Gastrocnemius medialis (tissue), 4 donors: ENCODE results near the gene MTCL3.

ENCODE experiments used
- ATAC-seq, 2 donors: fragments of 150-250 bp; one replicate each; pipeline ENCODE4 v1.9.1; 2016
- DNase-seq, 2 donors: peaks; one replicate each; pipeline ENCODE4 v3.0.0-alpha.2; 2019
- H3K27ac ChIP-seq, 4 donors: fragments of 200-600 bp; sonication (generic); 1 replicate in 1 of 4; 2 replicates in 3 of 4; pipeline ENCODE4 v1.5.1; 2016 to 2018; ENCODE audit warnings: mild to moderate bottlenecking in 2 of 4, moderate library complexity in 1 of 4
- H3K27me3 ChIP-seq, 3 donors: fragments of 200-600 bp; sonication (generic) in 2 of 3; 1 replicate in 1 of 3; 2 replicates in 2 of 3; pipeline versions ENCODE4 v1.5.1 to v1.6.0; 2016 to 2019; ENCODE audit warnings: mild to moderate bottlenecking in 1 of 3, moderate library complexity in 1 of 3
- H3K36me3 ChIP-seq, 2 donors: fragments of 200-600 bp; sonication (generic) in 1 of 2; one replicate each; pipeline ENCODE4 v1.5.1; 2017 to 2018
- H3K4me1 ChIP-seq, 2 donors: fragments of 200-600 bp; sonication (generic) in 1 of 2; one replicate each; pipeline ENCODE4 v1.5.1; 2016 to 2017; ENCODE audit warnings: mild to moderate bottlenecking in 2 of 2
- H3K4me3 ChIP-seq, 4 donors: fragments of 200-600 bp; sonication (generic) in 3 of 4; 1 replicate in 1 of 4; 2 replicates in 3 of 4; pipeline ENCODE4 v1.5.1; 2016 to 2019; ENCODE audit warnings: mild to moderate bottlenecking in 2 of 4
- H3K9me3 ChIP-seq, 3 donors: fragments of 200-600 bp; sonication (generic) in 2 of 3; 1 replicate in 1 of 3; 2 replicates in 2 of 3; pipeline ENCODE4 v1.5.1; 2016 to 2019
- CTCF ChIP-seq, 5 experiments: fragments of 450-650 bp in 3 of 5; fragments of 200-600 bp in 2 of 5; sonication (generic) in 2 of 5; IDR thresholded peaks in 4 of 5; conservative IDR thresholded peaks in 1 of 5; 1 replicate in 4 of 5; 2 replicates in 1 of 5; pipeline ENCODE4 v1.5.1; 2016 to 2019; ENCODE audit warnings: antibody characterized with exemption in 5 of 5, mild to moderate bottlenecking in 3 of 5, moderate library complexity in 3 of 5
- POLR2A ChIP-seq, 2 donors: fragments of 450-650 bp; IDR thresholded peaks; one replicate each; pipeline ENCODE4 v1.6.1; 2017; ENCODE audit warnings: antibody characterized with exemption in 2 of 2, mild to moderate bottlenecking in 2 of 2, moderate library complexity in 2 of 2
- in situ Hi-C, 4 donors: fragments of 200-750 bp; cut with MboI; loops; one replicate each; pipeline versions ENCODE4 v1.15.0 to v1.8.0; 2017; ENCODE audit warnings: low sequenced_read_pairs in 4 of 4
- intact Hi-C: fragments of 100-400 bp; cut with DNase I; formaldehyde crosslinking; loops from one replicate; pipeline ENCODE4 v1.15.1; 2023; ENCODE audit warnings: low total_unique reads

MTCL3 gene

GRCh38 chr6:127466416-127466815 is 52.7 kb downstream of the MTCL3 start:
- Histone ChIP-seq H3K36me3 (no peaks in the 10 kb centered on the region), H3K27ac (no peak overlapping the region), H3K4me1 (peaks cover 28 to 30% of the 10 kb centered on the region in 2 donors), H3K4me3 (no peak overlapping the region), H3K27me3 (no peaks in the 10 kb centered on the region), H3K9me3 (no peaks in the 10 kb centered on the region)
- DNase-seq, result no peak
- ATAC-seq, result no peak
- intact Hi-C loops, result no loop called here
- in situ Hi-C loops, result loop anchor here in 2 of 4 donors (10.0 to 25.0 kb wide), 3 partner anchors 78 to 279 kb away; partner anchors contain the start of gene ECHDC1 (in 1 of the 2)
- TF ChIP-seq CTCF (IDR thresholded peaks at IDR 0.05 in 4 of 5, conservative IDR thresholded peaks at IDR 0.05 in 1 of 5) (no peak), POLR2A (IDR thresholded peaks at IDR 0.05) (no peak)

GRCh38 chr6:127464881-127465459 is 54.2 kb downstream of the MTCL3 start:
- Histone ChIP-seq H3K27me3 (no peaks in the 10 kb centered on the region), H3K4me1 (peaks cover 30 to 44% of the 10 kb centered on the region in 2 donors), H3K4me3 (no peak overlapping the region), H3K27ac (peak overlapping the region; percentile 73 to 94 (median 90)), H3K36me3 (no peaks in the 10 kb centered on the region), H3K9me3 (no peaks in the 10 kb centered on the region)
- intact Hi-C loops, result loop anchor here (1.0 to 5.0 kb wide), 3 partner anchors 74 to 178 kb away; no protein-coding TSS in a partner anchor
- DNase-seq, result peak; percentile 49 to 63
- in situ Hi-C loops, result loop anchor here in 2 of 4 donors (5.0 to 25.0 kb wide), 4 partner anchors 72 to 278 kb away; partner anchors contain the start of gene ECHDC1 (in 1 of the 2)
- peak; percentile 67 to 77 for ATAC-seq
- TF ChIP-seq CTCF (IDR thresholded peaks at IDR 0.05 in 4 of 5, conservative IDR thresholded peaks at IDR 0.05 in 1 of 5), result peak; percentile 56 to 82 (median 64)
- TF ChIP-seq POLR2A (IDR thresholded peaks at IDR 0.05), result no peak

GRCh38 chr6:127464161-127464880 is 54.8 kb downstream of the MTCL3 start:
- TF ChIP-seq CTCF (IDR thresholded peaks at IDR 0.05 in 4 of 5, conservative IDR thresholded peaks at IDR 0.05 in 1 of 5), result no peak
- TF ChIP-seq POLR2A (IDR thresholded peaks at IDR 0.05), result no peak
- no peak overlapping the region for H3K4me3 ChIP-seq
- in situ Hi-C loops (loop anchor here in 2 of 4 donors (5.0 to 25.0 kb wide), 4 partner anchors 73 to 277 kb away; partner anchors contain the start of gene ECHDC1 (in 1 of the 2)), intact Hi-C loops (loop anchor here (2.0 to 5.0 kb wide), 2 partner anchors 162 to 178 kb away; no protein-coding TSS in a partner anchor)
- no peaks in the 10 kb centered on the region for H3K27me3 ChIP-seq
- no peaks in the 10 kb centered on the region for H3K9me3 ChIP-seq
- no peaks in the 10 kb centered on the region for H3K36me3 ChIP-seq
- ATAC-seq, result peak; percentile 53 to 71
- DNase-seq, result peak in 1 of 2 donors; percentile 19
- peak overlapping the region; percentile 73 to 94 (median 90) for H3K27ac ChIP-seq
- H3K4me1 ChIP-seq, result peaks cover 36 to 50% of the 10 kb centered on the region in 2 donors

- in situ Hi-C loops, result loop anchor here in 2 of 4 donors (5.0 to 25.0 kb wide), 4 partner anchors 74 to 276 kb away; partner anchors contain the start of gene ECHDC1 (in 1 of the 2)
Observed at GRCh38 chr6:127463056-127463455, 56.1 kb downstream of the MTCL3 start.

More at GRCh38 chr6:127463056-127463455, 56.1 kb downstream of the MTCL3 start:
- ATAC-seq (no peak), DNase-seq (no peak)
- intact Hi-C loops, result loop anchor here (5.0 kb wide), 1 partner anchor 161 kb away; no protein-coding TSS in a partner anchor
- no peaks in the 10 kb centered on the region for H3K27me3 ChIP-seq
- H3K4me3 ChIP-seq, result no peak overlapping the region
- no peak for TF ChIP-seq POLR2A (IDR thresholded peaks at IDR 0.05)
- TF ChIP-seq CTCF (IDR thresholded peaks at IDR 0.05 in 4 of 5, conservative IDR thresholded peaks at IDR 0.05 in 1 of 5), result no peak
- H3K4me1 ChIP-seq, result peaks cover 36 to 50% of the 10 kb centered on the region in 2 donors
- H3K27ac ChIP-seq, result peak overlapping the region; percentile 73 to 94 (median 90)
- H3K36me3 ChIP-seq, result no peaks in the 10 kb centered on the region
- no peaks in the 10 kb centered on the region for H3K9me3 ChIP-seq
